ENCODE data around the gene SPP1. TPM values are rescaled to one million over a fixed set of nuclear protein-coding genes. Genes with fewer than 3 reads are reported as not detected.

SPP1 gene
- polyA plus RNA-seq, 1 donor (not counting 4 experiments of a cell fraction or from before 2014, with no cell fraction given), result 0.84 TPM

DNA sequence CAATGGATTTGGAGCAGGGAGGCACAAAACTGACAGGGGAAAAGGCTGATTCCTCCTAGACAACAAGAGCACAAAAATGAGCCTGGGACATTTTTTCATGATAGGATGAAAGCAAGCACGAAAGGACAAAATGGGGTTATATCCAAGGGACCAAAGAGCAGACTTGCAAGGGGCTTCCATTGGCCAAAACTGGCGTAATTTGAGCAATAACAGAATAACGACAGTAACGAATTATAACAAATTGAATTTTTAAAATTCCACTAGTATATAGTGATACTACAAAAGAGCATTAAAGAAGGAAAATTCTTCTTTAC lies 10.3 kb downstream of the SPP1 start:
- Histone ChIP-seq H3K79me2 (ENCODE audit: control insufficient read depth, insufficient read depth, low read length) (no peaks in the 10 kb centered on the region), H4K20me1 (ENCODE audit: control insufficient read depth, extremely low read depth, insufficient read depth, low read length) (no peaks in the 10 kb centered on the region), H3K36me3 (ENCODE audit: control insufficient read depth in 2 of 2, extremely low read depth in 1 of 2, insufficient read depth in 2 of 2, low read length in 2 of 2) (no peaks in the 10 kb centered on the region), H3K9me3 (ENCODE audit: control insufficient read depth, low read depth, low read length) (no peaks in the 10 kb centered on the region), H3K27ac (ENCODE audit: control insufficient read depth, insufficient read depth, low read length) (no peak overlapping the region), H3K27me3 (ENCODE audit: control insufficient read depth, extremely low read depth, insufficient read depth, low read length) (no peaks in the 10 kb centered on the region), H3K4me3 (ENCODE audit: control insufficient read depth in 2 of 3, extremely low read depth in 1 of 3, insufficient read depth in 2 of 3, low read depth in 1 of 3, low read length in 3 of 3) (no peak overlapping the region), H3K4me2 (ENCODE audit: control insufficient read depth, extremely low read depth, insufficient read depth, low read depth, low read length) (no peak overlapping the region), H3K4me1 (ENCODE audit: control insufficient read depth, extremely low read depth, insufficient read depth, low read length) (no peaks in the 10 kb centered on the region), H3K9ac (ENCODE audit: control insufficient read depth, extremely low read depth, insufficient read depth, low read length) (no peak overlapping the region), H3K9me1 (ENCODE audit: control insufficient read depth, extremely low read depth, insufficient read depth, low read length) (no peaks in the 10 kb centered on the region), H2AFZ (ENCODE audit: control insufficient read depth, low read length) (no peak overlapping the region)
- DNase-seq (ENCODE audit: low read depth, low spot score), result no peak
- no peak for TF ChIP-seq EZH2 (IDR thresholded peaks at IDR 0.05; ENCODE audit: low read length)
- TF ChIP-seq, protein P1, sequence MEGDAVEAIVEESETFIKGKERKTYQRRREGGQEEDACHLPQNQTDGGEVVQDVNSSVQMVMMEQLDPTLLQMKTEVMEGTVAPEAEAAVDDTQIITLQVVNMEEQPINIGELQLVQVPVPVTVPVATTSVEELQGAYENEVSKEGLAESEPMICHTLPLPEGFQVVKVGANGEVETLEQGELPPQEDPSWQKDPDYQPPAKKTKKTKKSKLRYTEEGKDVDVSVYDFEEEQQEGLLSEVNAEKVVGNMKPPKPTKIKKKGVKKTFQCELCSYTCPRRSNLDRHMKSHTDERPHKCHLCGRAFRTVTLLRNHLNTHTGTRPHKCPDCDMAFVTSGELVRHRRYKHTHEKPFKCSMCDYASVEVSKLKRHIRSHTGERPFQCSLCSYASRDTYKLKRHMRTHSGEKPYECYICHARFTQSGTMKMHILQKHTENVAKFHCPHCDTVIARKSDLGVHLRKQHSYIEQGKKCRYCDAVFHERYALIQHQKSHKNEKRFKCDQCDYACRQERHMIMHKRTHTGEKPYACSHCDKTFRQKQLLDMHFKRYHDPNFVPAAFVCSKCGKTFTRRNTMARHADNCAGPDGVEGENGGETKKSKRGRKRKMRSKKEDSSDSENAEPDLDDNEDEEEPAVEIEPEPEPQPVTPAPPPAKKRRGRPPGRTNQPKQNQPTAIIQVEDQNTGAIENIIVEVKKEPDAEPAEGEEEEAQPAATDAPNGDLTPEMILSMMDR (optimal IDR thresholded peaks at IDR 0.05 in 1 of 3, IDR thresholded peaks at IDR 0.05 in 1 of 3, conservative IDR thresholded peaks at IDR 0.05 in 1 of 3; ENCODE audit: extremely low read depth in 1 of 3, insufficient read depth in 2 of 3, low read length in 3 of 3), result no peak
- no peak for FAIRE-seq
- dilution Hi-C loops (cut with MboI; ENCODE audit: extremely low pct_ligation_motif_present, low sequenced_read_pairs), result no loop called here

DNA sequence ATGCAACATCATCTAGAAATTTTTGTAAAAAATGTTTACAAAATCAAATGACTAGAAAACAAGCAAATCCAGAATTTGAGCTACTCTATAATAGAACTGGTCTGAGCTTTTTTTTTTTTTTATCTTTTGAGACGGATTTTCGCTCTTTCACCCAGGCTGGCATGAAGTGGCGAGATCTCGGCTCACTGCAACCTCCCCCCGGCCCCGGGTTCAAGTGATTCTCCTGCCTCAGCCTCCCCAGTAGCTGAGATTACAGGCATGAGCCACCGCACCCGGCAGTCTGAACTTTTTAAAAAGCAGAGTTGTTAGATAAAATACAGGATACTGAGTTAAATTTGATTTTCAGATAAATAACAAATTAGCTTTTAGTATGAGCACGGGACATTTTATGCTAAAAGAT lies 11.0 kb downstream of the SPP1 start:
- Histone ChIP-seq H2AFZ (ENCODE audit: control insufficient read depth, low read length) (no peak overlapping the region), H3K27ac (ENCODE audit: control insufficient read depth, insufficient read depth, low read length) (no peak overlapping the region), H3K4me2 (ENCODE audit: control insufficient read depth, extremely low read depth, insufficient read depth, low read depth, low read length) (no peak overlapping the region), H3K27me3 (ENCODE audit: control insufficient read depth, extremely low read depth, insufficient read depth, low read length) (no peaks in the 10 kb centered on the region), H3K36me3 (ENCODE audit: control insufficient read depth in 2 of 2, extremely low read depth in 1 of 2, insufficient read depth in 2 of 2, low read length in 2 of 2) (no peaks in the 10 kb centered on the region), H3K9me3 (ENCODE audit: control insufficient read depth, low read depth, low read length) (no peaks in the 10 kb centered on the region), H3K4me1 (ENCODE audit: control insufficient read depth, extremely low read depth, insufficient read depth, low read length) (no peaks in the 10 kb centered on the region), H3K79me2 (ENCODE audit: control insufficient read depth, insufficient read depth, low read length) (no peaks in the 10 kb centered on the region), H3K9me1 (ENCODE audit: control insufficient read depth, extremely low read depth, insufficient read depth, low read length) (no peaks in the 10 kb centered on the region), H4K20me1 (ENCODE audit: control insufficient read depth, extremely low read depth, insufficient read depth, low read length) (no peaks in the 10 kb centered on the region), H3K4me3 (ENCODE audit: control insufficient read depth in 2 of 3, extremely low read depth in 1 of 3, insufficient read depth in 2 of 3, low read depth in 1 of 3, low read length in 3 of 3) (no peak overlapping the region), H3K9ac (ENCODE audit: control insufficient read depth, extremely low read depth, insufficient read depth, low read length) (no peak overlapping the region)
- DNase-seq (ENCODE audit: low read depth, low spot score) (no peak), FAIRE-seq (no peak)
- no peak for TF ChIP-seq EZH2 (IDR thresholded peaks at IDR 0.05; ENCODE audit: low read length)
- TF ChIP-seq, protein P1 (optimal IDR thresholded peaks at IDR 0.05 in 1 of 3, IDR thresholded peaks at IDR 0.05 in 1 of 3, conservative IDR thresholded peaks at IDR 0.05 in 1 of 3; ENCODE audit: extremely low read depth in 1 of 3, insufficient read depth in 2 of 3, low read length in 3 of 3), result no peak
- dilution Hi-C loops (cut with MboI; ENCODE audit: extremely low pct_ligation_motif_present, low sequenced_read_pairs), result no loop called here
